Neural cell (in vitro differentiated cells): ENCODE results near the gene RAC3. TPM values are rescaled to one million over a fixed set of nuclear protein-coding genes. Genes with fewer than 3 reads are reported as not detected.

Experiments
- H2AFZ ChIP-seq: fragments of 200-600, 300-800 bp; sonication (generic), shearing (Covaris generic); 2 replicates; pipeline ENCODE4 v1.6.0; 2014; ENCODE audit warnings: low read depth, mild to moderate bottlenecking, antibody characterized with exemption, low read length, moderate library complexity
- H3F3A ChIP-seq: fragments of 200-600 bp; shearing (Covaris generic); 2 replicates; pipeline ENCODE4 v1.6.1; 2016; ENCODE audit warnings: mild to moderate bottlenecking, moderate library complexity, mixed read lengths, antibody characterized with exemption, low read length; ENCODE audit not compliant: insufficient read depth, poor library complexity, severe bottlenecking
- H3K27ac ChIP-seq: fragments of 200-600, 300-800 bp; sonication (generic), shearing (Covaris generic); 2 replicates; pipeline ENCODE4 v1.5.1; 2014; ENCODE audit warnings: mild to moderate bottlenecking, low read length, moderate library complexity
- H3K27me3 ChIP-seq: fragments of 300-800, 200-600 bp; sonication (generic), shearing (Covaris generic); 2 replicates; pipeline ENCODE4 v1.6.0; 2014; ENCODE audit warnings: mild to moderate bottlenecking, low read depth, low read length, moderate library complexity; ENCODE audit not compliant: insufficient read depth
- H3K36me3 ChIP-seq: fragments of 300-800, 200-600 bp; sonication (generic), shearing (Covaris generic); 2 replicates; pipeline ENCODE4 v1.5.1; 2014; ENCODE audit warnings: mild to moderate bottlenecking, antibody characterized with exemption, low read length, moderate library complexity; ENCODE audit not compliant: insufficient read depth
- H3K4me2 ChIP-seq: fragments of 300-800, 200-600 bp; sonication (generic), shearing (Covaris generic); 2 replicates; pipeline ENCODE4 v1.6.0; 2014; ENCODE audit warnings: mild to moderate bottlenecking, low read length
- H3K4me3 ChIP-seq: fragments of 300-800, 200-600 bp; sonication (generic), shearing (Covaris generic); 2 replicates; pipeline ENCODE4 v1.5.1; 2014; ENCODE audit warnings: mild to moderate bottlenecking, low read length, moderate library complexity
- H3K79me2 ChIP-seq: fragments of 200-600 bp; shearing (Covaris generic); replicated peaks from 2 replicates; pipeline ENCODE4 v1.6.0; 2014; ENCODE audit warnings: mild to moderate bottlenecking, low read length, moderate library complexity; ENCODE audit not compliant: insufficient read depth
- H3K9ac ChIP-seq: fragments of 300-800, 200-600 bp; sonication (generic), shearing (Covaris generic); 2 replicates; pipeline ENCODE4 v1.6.1; 2016; ENCODE audit warnings: mild to moderate bottlenecking, low read length, mixed read lengths
- H3K9me2 ChIP-seq: fragments of 200-600 bp; shearing (Covaris generic); 2 replicates; pipeline ENCODE4 v1.6.1; 2016; ENCODE audit warnings: mild to moderate bottlenecking, low read length, mixed read lengths; ENCODE audit not compliant: insufficient read depth
- H3K9me3 ChIP-seq: fragments of 200-600, 300-800 bp; sonication (generic), shearing (Covaris generic); 2 replicates; pipeline ENCODE4 v1.6.1; 2016; ENCODE audit warnings: mild to moderate bottlenecking, mixed run types, low read length, moderate library complexity, mixed read lengths
- H4K20me1 ChIP-seq: fragments of 200-600 bp; shearing (Covaris generic); 2 replicates; pipeline ENCODE4 v1.6.1; 2016; ENCODE audit warnings: mild to moderate bottlenecking, mixed run types; ENCODE audit not compliant: insufficient read depth
- CTCF ChIP-seq: fragments of 450-650 bp; IDR thresholded peaks from 2 replicates; pipeline ENCODE4 v1.5.1; 2014; ENCODE audit warnings: antibody characterized with exemption, mild to moderate bottlenecking, moderate library complexity; ENCODE audit not compliant: poor library complexity, severe bottlenecking
- EP300 ChIP-seq: fragments of 450-650 bp; conservative IDR thresholded peaks from 2 replicates; pipeline ENCODE4 v1.6.1; 2014; ENCODE audit warnings: antibody characterized with exemption, mild to moderate bottlenecking, moderate library complexity; ENCODE audit not compliant: poor library complexity, severe bottlenecking
- EZH2 ChIP-seq: fragments of 200-600, 300-800 bp; shearing (Covaris generic), sonication (generic); IDR thresholded peaks from 2 replicates; pipeline ENCODE4 v1.6.1; 2014; ENCODE audit warnings: antibody characterized with exemption, low read length, borderline replicate concordance, mild to moderate bottlenecking; ENCODE audit not compliant: insufficient read depth, poor library complexity, severe bottlenecking
- MXI1 ChIP-seq: fragments of 450-650 bp; conservative IDR thresholded peaks from 2 replicates; pipeline ENCODE4 v1.6.1; 2014; ENCODE audit warnings: antibody characterized with exemption, mild to moderate bottlenecking; ENCODE audit not compliant: poor library complexity, severe bottlenecking
- POLR2AphosphoS5 ChIP-seq: IDR thresholded peaks from 2 replicates; pipeline ENCODE4 v1.6.1; 2012
- RAD21 ChIP-seq: fragments of 450-650 bp; conservative IDR thresholded peaks from 2 replicates; pipeline ENCODE4 v1.6.1; 2014; ENCODE audit warnings: antibody characterized with exemption, mild to moderate bottlenecking, moderate library complexity
- REST ChIP-seq: IDR thresholded peaks from 2 replicates; pipeline ENCODE4 v1.6.1; 2012; ENCODE audit warnings: borderline replicate concordance
- SMC3 ChIP-seq: fragments of 450-650 bp; conservative IDR thresholded peaks from 2 replicates; pipeline ENCODE4 v1.6.1; 2014; ENCODE audit warnings: antibody characterized with exemption, mild to moderate bottlenecking, moderate library complexity; ENCODE audit not compliant: poor library complexity
- TAF1 ChIP-seq: IDR thresholded peaks from 2 replicates; pipeline ENCODE4 v1.6.1; 2012; ENCODE audit warnings: low read depth
- polyA plus RNA-seq: library from polyadenylated mRNA; depleted of rRNA; stranded (reverse); fragments of >200 nt; gene quantifications from 2 replicates; pipeline ENCODE4 v1.2.3, GENCODE V29; 2014

RAC3 gene
- polyA plus RNA-seq, 1 donor from 2014 or later: 211 TPM

GRCh38 chr17:82060001-82060380 is 28.5 kb downstream of the RAC3 start:
- H3K27me3 ChIP-seq: no peaks in the 10 kb centered on the region
- H3K9me3 ChIP-seq: no peaks in the 10 kb centered on the region
- H3K36me3 ChIP-seq: no peaks in the 10 kb centered on the region
- no peaks in the 10 kb centered on the region for H3F3A ChIP-seq
- no peaks in the 10 kb centered on the region for H3K79me2 ChIP-seq
- H2AFZ ChIP-seq: no peak overlapping the region
- no peaks in the 10 kb centered on the region for H3K9me2 ChIP-seq
- no peak overlapping the region for H3K4me3 ChIP-seq
- H4K20me1 ChIP-seq: no peaks in the 10 kb centered on the region
- no peak overlapping the region for H3K27ac ChIP-seq
- H3K4me2 ChIP-seq: no peak overlapping the region
- TF ChIP-seq POLR2AphosphoS5 (no peak), REST (no peak), EP300 (no peak), EZH2 (no peak), SMC3 (no peak), MXI1 (no peak), RAD21 (no peak)
- no peak overlapping the region for H3K9ac ChIP-seq

DNA sequence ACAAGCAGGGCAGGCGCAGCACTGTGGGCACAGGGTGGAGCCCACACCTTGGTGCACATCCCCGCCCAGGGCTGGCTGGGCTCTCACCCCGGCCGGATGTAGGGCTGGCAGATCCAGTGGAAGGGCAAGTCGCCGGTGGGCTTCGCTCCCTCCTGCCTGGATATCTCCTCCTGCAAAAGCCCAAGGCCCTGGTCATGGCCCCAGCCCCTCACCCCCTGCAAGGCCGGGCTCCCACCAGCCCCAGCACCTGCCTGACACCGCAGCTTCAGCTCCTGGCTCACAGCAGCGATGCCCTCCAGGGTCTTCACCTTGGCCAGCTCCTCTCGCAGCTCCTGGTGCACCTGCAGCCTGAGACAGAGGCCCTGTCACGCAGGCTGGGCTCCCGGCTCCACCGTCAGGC is 29.1 kb downstream of the RAC3 start:
- H4K20me1 ChIP-seq: no peaks in the 10 kb centered on the region
- H2AFZ ChIP-seq: no peak overlapping the region
- H3K4me2 ChIP-seq: no peak overlapping the region
- no peaks in the 10 kb centered on the region for H3K27me3 ChIP-seq
- H3K4me3 ChIP-seq: no peak overlapping the region
- H3K79me2 ChIP-seq: no peaks in the 10 kb centered on the region
- no peaks in the 10 kb centered on the region for H3F3A ChIP-seq
- no peaks in the 10 kb centered on the region for H3K9me3 ChIP-seq
- H3K36me3 ChIP-seq: no peaks in the 10 kb centered on the region
- no peak for TF ChIP-seq EZH2
- no peak for TF ChIP-seq POLR2AphosphoS5
- TF ChIP-seq TAF1: no peak
- no peak for TF ChIP-seq EP300
- TF ChIP-seq CTCF: no peak
- TF ChIP-seq SMC3: no peak
- TF ChIP-seq RAD21: no peak
- no peak for TF ChIP-seq MXI1
- no peak for TF ChIP-seq REST
- H3K9me2 ChIP-seq: no peaks in the 10 kb centered on the region
- H3K9ac ChIP-seq: no peak overlapping the region
- no peak overlapping the region for H3K27ac ChIP-seq
